ENCODE data around the gene OSBPL10.

OSBPL10 gene

DNA sequence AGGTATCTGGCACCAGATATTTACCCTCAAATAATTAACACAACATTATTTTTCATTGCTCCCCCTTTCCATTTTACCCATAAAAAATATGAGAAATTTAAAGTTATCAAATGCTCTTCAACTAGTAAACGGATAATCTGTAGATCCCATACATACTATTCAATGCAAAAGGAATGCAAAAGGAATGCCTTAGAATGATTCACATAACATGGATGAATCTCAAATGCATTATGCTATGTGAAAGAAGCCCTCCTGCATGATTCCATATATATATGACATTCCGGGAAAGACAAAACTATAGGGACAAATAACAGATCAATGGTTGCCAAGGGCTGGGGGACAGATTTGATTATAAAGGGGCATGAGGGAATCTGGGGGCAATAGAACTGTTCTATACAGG is 252.7 kb downstream of the OSBPL10 start:
- no peak for DNase-seq

DNA sequence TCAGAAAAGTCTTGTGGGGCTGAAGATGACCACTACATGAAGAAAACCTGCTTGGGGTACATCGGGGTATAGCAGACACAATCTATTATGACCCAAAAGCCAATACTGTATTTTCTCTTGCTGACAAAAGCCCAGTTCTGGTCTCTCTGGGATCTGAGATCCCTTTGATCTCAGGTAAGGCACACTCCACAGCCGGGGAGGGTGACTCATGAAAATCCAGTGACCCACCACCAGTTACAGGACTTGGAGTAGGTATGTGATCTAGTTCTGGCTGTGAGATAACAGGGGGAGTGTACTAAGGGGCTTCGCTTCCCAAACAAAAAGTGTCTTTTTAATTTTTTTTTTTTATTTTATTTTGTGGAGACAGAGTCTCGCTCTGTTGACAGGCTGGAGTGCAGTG is 255.1 kb downstream of the OSBPL10 start:
- no peak for DNase-seq

DNA sequence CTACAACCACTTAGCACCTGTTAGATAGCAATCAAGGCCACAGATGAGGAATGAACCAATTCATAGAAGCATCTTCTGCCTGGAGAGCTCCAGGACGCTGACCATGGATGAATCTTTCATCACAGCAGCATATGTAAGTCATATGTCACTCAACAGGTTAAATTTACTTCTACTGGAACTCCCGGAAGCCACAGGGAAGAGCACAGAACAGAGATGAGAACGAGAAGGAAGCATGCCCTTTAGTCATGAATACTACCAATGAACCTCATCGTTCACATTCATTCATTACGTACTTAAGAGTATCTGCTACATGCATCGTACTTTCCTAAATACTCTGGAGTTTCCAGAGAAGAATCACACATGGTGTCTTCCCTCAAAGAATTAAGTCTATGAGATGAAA is 255.5 kb downstream of the OSBPL10 start:
- no peak for DNase-seq

DNA sequence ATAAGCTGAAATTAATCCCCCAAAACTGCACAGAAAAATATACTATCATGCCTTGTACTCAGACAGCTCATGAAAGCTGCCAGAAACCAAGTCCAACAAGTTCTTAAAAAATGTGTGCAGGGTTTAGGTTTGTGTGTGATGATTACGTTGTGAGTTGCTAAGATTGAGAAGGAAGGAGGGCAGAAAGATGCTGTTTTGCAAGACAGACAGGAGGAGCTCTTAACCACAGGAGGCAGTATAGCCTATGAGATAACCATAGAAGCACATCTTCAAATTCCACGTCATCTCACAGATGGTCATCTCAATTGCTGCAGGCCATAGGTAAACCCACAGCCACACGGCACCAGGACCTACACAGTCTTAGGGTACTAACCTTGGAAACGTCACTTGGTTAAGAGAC is 256.4 kb downstream of the OSBPL10 start:
- DNase-seq = no peak

DNA sequence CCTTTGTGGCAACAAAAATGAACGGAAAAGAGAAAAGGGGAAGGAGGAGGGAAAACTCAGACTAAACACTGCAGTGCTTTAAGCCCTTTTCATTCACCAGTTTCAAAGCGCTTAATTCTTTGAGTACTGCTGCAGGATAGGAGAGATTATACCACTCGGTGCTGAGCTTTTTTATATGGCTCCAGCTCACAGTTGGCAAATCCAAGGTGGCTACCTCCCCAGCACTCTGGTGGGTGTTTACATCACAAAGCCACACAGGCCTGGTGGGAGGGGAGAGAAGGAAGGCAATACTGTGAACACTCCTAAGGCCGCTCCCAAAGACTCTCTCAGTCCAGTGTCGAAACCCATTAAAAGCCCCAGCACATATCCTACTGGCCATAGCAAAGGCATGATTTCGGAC is 256.9 kb downstream of the OSBPL10 start:
- no peak for DNase-seq

DNA sequence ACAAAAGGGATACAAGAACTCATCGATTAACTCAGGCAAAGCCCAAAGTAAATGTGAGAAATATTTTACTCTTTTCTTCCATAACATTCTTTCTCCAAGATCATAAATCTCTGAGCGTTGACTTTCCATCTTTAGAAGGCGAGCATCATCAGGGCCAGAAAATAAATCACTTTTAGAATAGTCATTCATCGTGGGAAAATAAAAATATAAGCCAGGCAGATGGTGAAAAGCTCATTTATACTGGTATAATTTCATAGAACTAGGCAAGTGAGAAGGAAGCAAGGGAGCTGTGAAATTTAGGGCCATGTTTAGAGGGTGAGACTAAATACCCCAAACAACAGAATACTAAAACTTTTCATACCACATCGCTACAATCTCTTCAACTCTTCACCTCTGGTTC is 257.4 kb downstream of the OSBPL10 start:
- DNase-seq = no peak

DNA sequence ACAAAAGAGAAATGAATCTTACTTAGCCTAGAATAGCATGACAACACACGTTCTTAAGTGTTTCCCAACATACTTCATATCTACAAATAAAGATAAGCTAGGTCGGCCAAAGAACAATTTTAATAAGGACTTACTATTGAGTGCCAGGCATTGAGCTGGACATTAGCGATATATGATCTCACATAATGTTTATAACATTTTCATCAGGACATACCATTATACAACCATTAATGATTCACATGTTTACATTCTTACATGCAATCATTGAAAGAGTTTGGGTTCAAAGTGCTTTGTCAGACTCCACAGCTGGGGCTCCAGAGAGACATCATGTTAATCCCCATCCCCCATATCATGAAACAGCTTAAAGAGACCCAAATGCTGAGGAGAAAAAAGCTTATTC is 259.4 kb downstream of the OSBPL10 start:
- no peak for DNase-seq

DNA sequence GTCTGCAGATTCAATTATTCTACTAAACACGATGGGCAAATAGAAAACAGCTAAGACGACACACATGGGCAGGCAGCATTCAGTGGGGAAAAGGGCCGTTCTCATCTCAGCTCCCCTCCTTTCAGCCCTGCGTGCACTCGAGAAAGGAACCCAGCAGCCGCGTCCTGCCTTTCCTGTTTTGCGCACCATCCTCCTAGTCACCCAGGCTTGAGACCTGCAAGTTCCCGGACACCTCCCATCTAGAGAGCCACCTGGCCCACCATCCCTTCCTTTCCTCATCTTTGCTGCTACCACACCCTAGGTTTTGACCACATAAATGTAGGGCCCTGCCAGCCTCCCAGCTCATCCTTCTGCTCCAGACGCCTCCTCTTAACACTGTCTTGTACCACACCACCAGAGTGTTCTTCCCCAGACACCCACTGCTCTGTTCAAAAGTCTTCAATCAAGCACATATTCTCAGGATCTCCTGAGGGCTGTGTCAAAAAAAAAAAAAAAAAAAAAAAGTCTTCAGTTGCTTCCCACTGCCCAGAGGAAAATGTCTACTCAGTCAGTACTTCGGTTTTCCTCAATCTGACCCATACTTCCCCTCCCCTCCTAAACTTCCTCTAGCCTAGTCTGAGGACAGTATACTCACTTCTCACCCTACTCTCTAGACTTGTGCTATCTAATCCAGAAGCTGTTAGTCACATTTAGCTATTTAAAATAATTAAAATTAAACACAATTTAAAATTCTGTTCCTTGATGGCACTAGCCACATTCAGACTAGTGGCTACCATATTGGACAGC is 266.4 kb downstream of the OSBPL10 start:
- DNase-seq = no peak

DNA sequence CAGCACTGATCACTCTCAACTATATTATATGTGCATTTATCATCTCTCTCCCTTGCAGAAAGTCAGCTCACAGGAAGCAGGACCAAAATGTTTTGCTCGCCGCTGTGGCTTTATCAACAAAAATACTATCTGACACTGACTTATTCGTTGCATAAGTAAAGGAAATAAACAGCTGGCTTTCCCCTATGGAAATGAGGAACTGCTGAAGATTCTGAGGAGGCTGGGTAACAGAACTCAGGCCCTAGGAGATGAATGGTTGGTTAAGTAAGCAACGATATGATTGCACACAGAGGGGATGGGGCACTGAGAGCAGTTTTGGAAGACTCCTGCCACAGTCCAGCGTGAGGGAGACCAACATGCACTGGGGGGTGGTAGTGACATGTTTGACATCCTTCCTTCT is 267.2 kb downstream of the OSBPL10 start:
- no peak for DNase-seq

DNA sequence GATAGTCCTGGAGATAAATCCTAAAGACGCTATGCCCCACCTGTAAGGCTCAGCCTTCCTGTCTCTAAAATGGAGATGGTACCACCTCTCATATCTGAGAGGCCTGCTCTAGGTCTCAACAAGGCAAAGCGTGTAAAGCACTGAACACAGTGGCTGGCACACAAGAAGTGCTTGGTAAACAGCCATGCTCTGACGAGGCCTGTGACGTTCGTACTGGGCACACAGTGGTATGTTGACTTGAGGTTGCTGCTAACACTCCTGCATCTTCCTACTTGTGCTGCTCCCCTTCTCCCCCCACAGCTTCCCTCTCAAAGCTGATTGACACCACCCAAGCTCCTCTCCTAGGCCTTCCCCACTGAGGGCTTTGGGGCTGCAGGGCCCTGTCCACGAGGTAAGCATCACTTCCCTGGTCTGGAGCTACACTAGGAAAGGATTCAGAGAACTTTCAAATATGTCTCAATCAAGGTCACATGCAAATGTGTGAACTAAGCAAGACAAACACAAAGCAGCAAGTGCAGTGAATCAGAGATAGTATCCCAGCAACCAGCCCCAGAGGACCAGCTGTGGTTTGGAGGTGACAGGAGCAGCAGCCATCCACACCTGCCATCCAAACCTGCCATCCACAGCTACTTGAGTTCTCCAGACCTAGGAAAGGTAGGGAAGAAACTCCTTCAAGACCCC is 270.8 kb downstream of the OSBPL10 start:
- DNase-seq = no peak

DNA sequence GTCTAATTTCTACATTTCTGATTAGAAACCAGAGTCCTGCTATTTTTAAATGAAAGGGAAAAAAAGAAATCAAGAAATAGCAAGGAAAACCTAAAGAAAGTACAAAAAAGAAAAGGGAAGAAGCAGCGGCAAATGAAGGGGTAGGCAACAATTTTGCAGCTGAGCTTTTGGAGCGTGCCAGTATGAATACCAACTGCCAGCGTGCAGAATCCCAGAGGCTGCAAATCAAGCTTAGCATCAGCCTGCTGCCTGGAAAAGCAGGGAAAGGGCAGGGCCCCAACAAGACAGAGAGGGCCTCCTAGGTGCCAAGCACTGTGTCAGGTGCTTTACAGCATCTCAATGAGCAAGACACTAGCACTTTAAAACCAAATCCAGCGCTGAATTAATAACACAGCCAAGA is 271.5 kb downstream of the OSBPL10 start:
- no peak for DNase-seq

DNA sequence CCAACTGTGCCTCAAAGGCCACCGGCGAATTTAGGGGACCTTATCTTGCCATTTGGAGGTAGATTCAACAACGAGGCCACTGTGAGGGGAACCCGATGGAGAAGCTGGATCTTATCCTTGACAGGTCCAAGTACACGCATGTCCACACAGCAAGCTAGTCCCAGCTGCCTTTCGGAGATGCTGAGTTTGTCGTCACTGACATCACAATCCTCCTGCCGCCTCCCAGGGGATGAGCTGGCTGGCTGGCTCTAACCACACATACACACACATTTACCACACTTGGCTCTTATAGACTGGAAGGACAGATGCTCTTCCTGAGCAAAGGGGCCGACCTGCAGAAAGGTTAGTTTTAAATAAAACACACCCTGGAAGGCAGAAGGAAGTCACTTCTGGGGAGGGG is 272.1 kb downstream of the OSBPL10 start:
- no peak for DNase-seq

DNA sequence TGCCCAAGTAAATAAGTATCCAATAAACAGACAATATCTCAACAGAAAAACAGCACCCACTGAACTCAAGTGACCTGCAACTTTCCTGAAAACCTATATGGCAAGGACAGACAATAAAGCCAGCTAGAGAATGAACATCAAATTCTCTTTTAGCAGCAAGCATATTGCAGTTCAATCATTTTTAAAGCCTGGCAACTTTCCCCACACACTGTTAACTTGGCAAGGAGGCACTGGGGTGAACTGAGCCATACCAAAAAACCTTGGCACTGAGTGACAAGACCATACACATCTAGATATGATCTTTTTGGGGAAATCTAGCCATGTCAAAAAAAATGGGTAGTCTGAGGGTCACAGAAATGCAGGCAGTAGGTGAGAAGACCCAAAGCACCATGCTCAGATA is 273.8 kb downstream of the OSBPL10 start:
- DNase-seq = no peak

DNA sequence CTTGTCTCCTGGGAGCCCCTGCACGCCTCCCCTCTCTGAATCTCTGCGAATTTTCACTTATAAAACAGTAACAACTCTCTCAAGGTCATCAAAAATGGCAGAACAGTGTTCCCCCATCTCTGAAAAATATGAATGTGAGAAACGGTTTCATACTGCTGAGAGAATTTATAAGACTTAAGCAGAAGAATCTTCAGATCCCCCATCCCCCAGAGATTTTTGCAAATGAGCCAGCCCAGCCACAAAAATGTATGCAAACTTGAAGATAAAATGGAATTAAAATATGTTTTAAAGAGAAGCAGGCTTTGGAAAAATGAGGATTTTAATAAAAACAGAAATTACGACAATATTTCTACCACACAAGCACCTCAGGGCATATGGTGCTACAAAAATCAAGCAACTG is 275.3 kb downstream of the OSBPL10 start:
- no peak for DNase-seq

DNA sequence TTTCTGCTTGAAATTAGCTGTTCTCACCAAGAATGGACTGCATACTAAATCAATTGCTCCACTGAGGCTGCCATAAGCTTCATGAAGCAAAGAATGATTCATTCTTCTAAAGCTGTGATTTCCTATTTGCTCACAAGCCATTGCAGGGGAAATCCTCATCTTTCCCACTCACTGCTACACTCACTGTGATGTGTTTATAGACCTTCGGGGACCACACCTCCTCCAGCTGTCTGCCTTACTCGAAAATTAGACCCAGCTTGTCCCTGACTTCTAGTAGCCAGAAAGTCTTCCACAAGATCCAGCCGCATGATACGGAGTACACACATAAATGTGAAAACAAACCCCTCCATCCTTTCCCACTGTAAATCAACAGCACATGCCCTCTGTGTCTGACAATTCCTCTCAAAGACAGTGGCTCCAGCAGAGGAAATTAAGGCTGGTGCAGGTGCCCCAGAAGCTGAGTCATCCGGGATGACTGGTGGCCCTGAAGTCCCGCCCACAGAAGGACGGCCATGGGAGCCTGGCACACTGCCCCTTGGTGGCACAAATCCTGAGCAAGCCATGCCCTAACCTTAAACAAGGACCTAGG is 276.4 kb downstream of the OSBPL10 start:
- DNase-seq = no peak

DNA sequence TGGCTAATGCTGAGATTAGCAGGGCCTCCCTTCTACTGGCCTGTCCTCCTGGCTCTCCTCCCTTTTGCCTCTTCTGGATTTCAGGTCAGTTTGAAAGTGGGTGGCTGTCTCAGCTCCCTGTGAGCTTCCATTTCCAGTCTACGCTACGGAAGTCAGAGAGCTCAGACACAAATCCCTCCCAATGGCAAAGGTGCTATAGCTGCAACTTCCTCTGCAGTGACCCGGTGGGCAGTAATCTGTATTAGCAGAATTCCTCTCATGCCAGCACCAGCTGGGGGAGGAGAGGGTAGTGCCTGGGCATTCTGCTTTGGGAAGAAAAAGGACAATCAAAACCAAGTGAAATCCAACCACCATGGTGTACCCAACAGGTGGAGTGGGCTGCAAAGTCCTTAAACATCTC is 276.9 kb downstream of the OSBPL10 start:
- no peak for DNase-seq

DNA sequence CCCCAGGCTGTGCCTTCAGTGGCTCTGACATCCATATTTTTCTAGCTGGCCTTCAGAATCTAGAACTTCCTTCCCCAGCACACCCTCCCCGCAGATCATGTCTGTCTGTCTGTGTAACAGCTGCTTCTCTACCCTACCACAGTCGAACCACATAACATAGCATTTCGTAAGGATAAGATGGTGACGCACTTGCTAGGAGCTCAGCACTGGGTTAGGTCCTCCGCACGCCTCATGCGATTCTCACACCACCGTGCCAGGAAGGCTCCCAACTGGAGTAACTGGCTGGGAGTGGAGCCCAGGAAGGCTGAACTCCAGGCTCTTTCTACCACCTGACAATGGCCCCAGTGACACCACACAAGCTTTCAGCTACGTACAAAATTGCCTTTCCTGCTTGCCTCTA is 279.8 kb downstream of the OSBPL10 start:
- DNase-seq = no peak

DNA sequence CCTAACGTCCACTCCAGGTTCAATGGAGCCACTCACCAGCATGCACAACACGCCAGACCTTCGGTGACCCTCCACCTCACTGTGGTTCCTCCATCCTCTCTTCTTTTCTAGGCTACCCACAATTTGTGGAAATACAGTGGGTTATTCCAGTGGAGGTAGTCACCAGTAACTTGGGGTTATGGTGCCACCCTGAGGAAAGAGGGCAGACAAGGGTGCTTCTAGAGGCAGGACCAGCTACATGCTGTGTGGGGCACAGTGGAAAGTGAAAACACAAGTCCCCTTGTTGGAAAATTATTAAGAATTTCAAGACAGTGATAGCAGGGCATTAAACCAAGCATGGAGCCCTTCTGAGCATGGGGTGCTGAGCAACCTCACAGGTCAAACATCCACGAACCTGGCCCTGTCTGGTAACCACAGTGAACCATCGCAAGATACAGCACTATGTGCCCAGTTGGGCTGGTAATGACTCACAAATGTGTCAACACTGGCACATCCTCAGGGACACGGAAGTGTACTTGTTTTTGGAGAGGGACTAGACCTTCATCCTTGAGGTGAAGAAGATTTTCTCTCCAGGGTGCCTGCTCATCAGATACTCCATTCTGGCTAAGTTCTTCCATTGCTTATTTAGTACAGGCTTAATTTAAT is 281.6 kb downstream of the OSBPL10 start:
- DNase-seq = no peak

DNA sequence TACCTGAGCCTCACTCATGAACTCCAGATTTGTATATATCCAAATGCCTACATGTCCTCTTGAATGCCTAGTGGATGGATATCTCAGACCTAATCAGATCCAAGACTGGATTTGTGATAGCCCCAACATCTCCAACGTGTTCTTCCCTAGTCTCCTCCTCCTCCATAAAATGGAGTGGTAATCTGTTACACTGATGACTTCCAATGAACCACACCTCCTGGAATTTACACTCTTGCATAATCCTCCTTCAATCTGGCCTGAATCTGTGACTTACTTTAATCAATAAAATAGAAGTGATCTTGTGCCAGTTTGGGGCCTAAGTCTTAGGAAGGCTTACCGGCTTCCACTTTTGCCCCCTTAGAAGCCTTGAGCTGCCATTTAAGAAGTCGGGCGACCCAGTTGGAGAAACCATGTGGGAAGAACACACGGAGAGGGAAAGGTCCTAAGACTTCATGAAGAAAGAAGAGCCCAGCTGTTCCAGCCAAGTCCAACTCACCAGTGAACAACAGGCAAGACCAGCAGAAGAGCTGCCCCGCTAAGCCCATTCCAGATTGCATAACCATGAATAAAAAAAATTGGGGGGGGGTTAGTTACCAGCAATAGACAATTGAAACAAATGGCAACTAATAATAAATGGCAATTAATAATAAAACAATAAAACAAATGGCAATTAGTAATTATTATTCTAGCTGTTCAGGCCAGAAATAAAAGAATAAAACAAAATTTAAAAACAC is 284.1 kb downstream of the OSBPL10 start:
- no peak for DNase-seq

DNA sequence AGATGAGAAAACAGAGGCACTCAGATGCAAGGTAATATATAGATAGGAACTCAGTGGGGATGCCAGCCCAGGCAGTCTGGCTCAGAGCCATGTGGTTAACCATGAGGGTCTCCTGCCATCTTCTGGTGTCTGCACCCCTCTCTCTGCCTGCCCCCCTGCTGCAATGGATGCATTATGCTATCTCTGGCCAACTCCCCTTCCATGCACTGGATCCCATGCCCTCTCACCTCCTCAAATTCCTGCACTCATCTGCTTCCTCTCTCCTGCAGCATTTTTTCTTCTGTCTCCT is 285.1 kb downstream of the OSBPL10 start:
- DNase-seq = no peak

DNA sequence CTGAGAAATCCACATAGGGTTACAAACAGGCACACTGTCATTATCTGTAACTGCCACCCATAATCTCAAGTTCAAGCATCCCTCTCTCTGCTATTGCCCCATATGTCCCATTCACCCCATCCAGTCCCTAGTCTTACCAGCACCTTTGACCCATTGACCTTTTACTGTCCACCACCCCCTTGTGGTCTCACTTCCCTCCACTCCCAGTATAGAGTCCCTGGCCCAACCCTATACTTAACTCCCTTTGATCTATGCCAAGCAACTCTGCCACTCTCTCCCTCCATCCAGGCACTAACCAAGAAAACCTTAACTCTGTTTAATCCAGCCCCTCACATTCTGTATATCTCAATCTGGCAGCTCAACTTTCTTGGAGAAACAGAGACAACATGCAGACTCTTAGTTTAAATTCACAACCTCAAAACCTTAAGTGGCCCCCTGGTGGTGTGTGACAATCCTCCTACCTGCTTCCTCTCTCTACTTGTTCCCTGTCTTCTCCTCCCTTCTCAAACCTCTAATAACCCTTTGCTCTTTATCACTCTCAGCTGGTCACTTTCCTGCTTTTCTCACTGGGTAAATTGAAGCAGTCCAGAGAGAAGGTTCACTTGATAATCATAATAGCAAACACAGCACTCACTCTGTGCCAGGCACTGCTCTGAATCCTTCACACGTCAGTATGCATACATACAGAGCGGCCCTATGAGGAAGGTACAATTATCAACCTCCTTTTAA is 285.6 kb downstream of the OSBPL10 start:
- DNase-seq = no peak

DNA sequence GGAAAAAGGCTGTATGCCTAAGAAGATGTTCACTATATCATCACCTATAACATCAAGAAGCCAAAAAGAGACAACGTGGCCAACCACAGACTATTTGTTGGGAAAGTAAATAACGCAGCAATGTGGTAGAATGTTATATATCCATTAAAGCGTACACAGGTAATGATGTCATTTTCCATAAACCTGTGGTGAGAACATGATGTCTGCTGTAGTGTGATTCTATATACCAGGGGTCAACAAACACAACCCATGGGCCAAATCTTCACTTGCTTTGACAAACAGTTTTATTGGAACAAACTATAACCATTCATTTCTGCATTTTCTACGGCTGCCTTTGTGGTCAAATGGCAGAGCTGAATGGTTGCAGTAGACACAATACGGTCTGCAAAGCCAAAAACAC is 287.7 kb downstream of the OSBPL10 start:
- DNase-seq = no peak

DNA sequence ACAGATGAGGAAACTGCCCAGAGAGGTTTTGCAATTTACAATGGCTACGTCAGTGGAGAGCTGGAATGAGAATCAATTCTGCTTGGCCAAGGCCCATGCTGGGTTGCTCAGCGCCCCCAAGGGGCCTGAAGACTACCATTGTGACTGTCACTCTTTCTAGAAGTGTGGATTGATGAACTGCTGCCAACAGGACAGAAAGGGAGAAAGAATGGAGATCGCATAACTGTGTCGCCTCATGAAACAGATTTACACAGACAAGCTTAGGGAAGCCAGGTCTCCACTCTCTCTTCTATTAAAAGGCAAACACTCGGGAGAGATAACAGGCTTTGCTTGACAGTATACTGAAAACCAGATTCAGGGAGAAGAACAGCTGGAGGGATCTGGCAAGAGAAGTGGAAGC is 288.3 kb downstream of the OSBPL10 start:
- no peak for DNase-seq
